OCI-LY1 (cell line): ENCODE measurements around the gene PCSK5.

Experiments
- EZH2 ChIP-seq: fragments of 200-600 bp; sonication (generic), shearing (Covaris generic); IDR thresholded peaks from 2 replicates; pipeline ENCODE4 v1.8.0; 2017; ENCODE audit warnings: borderline replicate concordance, mixed run types, mild to moderate bottlenecking, antibody characterized with exemption, low read length, moderate library complexity, mixed read lengths
- TF ChIP-seq, protein P1 (sequence below): fragments of 200-600 bp; sonication (generic), shearing (Covaris generic); IDR thresholded peaks from 2 replicates; pipeline ENCODE4 v1.5.1; 2017; ENCODE audit warnings: mild to moderate bottlenecking, antibody characterized with exemption, low read length, moderate library complexity, mixed read lengths

DNA sequence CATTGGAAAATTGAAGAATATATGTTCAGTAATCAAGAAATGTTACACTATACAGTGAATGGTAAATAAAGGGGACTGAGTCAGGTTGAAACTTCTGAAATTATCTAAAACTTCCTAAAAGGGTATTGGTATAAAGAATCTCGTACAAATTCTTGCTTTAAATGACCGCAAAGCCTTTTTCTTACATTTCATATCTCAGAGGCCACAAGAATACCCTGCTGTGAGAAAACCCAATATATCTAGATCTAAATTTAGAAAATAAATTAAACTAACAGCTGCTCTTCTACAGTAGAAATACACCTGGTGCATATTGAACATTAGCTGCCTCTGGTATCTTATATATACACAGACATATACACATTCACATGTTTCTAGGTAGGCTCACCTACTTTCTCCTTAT lies 221.7 kb downstream of the PCSK5 start:
- no peak for TF ChIP-seq EZH2
- TF ChIP-seq, protein P1, sequence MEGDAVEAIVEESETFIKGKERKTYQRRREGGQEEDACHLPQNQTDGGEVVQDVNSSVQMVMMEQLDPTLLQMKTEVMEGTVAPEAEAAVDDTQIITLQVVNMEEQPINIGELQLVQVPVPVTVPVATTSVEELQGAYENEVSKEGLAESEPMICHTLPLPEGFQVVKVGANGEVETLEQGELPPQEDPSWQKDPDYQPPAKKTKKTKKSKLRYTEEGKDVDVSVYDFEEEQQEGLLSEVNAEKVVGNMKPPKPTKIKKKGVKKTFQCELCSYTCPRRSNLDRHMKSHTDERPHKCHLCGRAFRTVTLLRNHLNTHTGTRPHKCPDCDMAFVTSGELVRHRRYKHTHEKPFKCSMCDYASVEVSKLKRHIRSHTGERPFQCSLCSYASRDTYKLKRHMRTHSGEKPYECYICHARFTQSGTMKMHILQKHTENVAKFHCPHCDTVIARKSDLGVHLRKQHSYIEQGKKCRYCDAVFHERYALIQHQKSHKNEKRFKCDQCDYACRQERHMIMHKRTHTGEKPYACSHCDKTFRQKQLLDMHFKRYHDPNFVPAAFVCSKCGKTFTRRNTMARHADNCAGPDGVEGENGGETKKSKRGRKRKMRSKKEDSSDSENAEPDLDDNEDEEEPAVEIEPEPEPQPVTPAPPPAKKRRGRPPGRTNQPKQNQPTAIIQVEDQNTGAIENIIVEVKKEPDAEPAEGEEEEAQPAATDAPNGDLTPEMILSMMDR: no peak
